Raji (cell line): ENCODE measurements around the gene AVPI1.
A peak's percentile ranks its signal among the peaks of the same experiment; 100 is the strongest.

Source experiments
- POLR2A ChIP-seq: IDR thresholded peaks from 2 replicates; pipeline ENCODE4 v1.6.1; 2011; ENCODE audit warnings: low read depth, low read length, control low read depth; ENCODE audit not compliant: insufficient read depth

The AVPI1 gene

DNA sequence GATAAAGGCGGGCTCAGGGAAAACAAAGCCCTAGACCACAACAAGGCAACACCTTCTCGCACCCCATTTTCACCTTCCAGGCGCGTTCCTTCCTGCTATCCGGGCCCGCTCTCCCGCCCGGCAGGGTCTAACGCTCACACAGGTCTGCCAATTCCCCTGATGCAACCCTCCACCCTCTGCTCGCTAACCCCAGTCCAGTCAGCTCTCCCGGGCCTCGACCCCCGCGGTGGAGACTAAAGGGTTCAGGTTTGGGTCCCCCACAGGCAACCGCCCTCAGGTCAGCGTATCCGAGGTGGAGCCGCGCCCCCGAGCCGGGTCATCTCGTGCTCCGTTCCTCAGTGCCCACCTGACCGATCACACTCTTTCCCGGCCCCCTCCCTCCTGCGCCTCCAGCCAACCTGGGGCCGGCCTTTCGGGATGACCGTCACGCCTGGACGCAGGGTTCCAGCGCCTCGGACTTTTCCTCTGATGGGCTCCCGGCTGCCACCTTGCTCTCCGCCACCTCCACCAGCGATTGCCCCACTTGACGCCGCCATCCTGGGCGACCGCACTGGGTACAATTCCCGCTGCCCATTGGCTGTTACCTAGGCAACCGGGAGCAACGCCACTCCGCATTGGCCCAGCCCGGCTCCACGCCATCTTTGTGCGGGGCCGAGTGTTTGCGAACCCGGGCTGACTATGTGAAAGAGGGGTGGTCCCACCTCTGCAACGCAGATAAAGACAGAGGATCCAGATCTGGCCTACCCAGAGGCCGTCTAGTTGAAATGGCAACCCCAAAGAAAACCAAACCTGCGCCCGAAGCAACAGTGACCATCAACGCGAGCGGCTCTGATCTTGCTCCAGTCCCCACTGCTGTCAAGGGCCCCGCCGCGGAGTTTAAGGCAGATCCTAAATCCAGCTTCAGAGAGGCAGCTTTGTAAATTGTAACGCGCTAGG lies 53.8 kb downstream of the AVPI1 start, which contains the start of gene MORN4:
Gene MORN4, minus strand, starts transcription at position 552 of the 936 bp plus-strand sequence. CDS start 13,847 bp downstream, outside the sequence.
- peak; percentile 34; the same call in 1 of the 2 replicates for TF ChIP-seq POLR2A

DNA sequence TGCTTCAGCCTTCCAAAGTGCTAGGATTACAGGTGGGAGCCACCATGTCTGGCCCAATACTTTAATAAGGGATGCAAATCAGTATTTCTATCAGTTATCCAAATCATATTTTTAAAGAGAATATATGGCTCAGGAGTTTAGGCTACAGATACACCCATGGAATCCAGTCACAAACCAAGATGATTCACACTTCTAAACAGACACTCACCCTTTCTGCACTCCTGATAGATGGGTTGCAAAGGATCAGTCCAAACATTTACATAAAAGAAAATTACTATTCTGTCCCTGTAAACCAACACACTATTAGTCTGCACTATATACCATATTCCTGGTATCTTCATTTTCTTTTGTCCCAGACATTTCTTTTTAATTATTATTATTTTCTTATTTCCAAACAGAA lies 55.9 kb downstream of the AVPI1 start:
- TF ChIP-seq POLR2A = no peak

DNA sequence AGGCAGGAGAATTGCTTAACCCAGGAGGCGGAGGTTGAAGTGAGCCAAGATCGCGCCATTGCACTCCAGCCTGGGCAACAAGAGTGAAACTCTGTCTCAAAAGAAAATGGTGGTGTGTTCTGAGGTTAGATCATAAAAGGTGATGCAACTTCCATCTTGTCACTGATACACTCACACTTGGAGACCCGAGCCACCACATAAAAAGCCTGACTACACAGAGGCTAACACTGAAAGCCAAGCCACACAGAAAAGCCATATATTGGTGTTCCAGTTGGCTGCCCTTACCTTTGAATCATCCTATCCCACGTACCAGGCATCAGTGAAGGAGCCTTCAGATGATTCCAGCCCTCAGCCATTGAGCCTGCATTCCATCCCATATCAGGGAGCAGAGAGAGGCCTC lies 57.8 kb downstream of the AVPI1 start:
- no peak for TF ChIP-seq POLR2A

DNA sequence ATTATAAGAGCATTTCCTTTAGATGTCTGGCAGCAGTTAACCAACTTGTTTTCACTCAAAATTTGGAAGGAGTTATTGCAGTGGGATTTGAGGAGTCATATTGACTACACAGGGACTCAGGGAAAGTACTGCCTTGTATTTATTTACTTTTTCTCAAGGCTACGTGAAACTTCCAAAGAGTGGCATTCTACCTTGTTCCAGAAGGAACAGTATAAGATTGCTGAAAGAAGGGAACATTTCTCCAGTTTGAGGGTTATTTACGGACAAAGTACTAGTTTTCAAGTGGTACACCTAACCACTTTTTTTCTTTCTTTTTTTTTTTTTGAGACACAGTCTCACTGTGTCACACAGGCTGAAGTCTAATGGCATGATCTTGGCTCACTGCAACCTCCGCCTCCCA lies 58.8 kb downstream of the AVPI1 start:
- TF ChIP-seq POLR2A = no peak

DNA sequence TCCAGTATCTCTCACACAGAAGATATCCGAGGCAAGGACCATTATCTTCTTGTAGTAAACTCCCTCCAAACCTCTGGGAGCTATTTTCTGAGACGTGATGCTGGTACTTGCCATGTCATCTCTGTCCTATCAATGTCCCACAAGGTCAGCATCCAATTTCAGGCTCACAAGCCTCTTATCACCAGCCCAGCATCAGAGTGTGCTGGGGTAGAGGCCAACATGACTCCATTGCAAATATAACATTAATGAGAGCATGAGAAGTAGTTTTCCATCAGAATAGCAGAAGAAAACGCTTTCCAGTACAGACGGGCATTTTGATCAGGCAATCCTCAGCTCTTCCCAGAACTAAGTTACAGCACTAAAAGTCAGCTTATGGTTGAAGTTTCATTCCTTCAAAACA lies 59.3 kb downstream of the AVPI1 start:
- TF ChIP-seq POLR2A = no peak
